Breast epithelium (tissue), 4 donors: ENCODE data around the gene CHRNB4. TPM values are rescaled to one million over a fixed set of nuclear protein-coding genes. Genes with fewer than 3 reads are reported as not detected.

Experiments
- DNase-seq, 2 donors: peaks; one replicate each; pipeline ENCODE4 v3.0.0-alpha.2; 2019; ENCODE audit warnings: low spot score in 2 of 2
- H3K27ac ChIP-seq, 2 donors: fragments of 200-600 bp; sonication (generic) in 1 of 2; one replicate each; pipeline ENCODE4 v1.5.1; 2016 to 2019; ENCODE audit warnings: mild to moderate bottlenecking in 1 of 2
- H3K27me3 ChIP-seq, 2 donors: fragments of 200-600 bp; sonication (generic) in 1 of 2; one replicate each; pipeline versions ENCODE4 v1.5.1 to v1.6.0; 2017 to 2019; ENCODE audit warnings: control low read depth in 1 of 2, mild to moderate bottlenecking in 1 of 2
- H3K36me3 ChIP-seq: fragments of 200-600 bp; one replicate; pipeline ENCODE4 v1.5.1; 2019
- H3K4me1 ChIP-seq, 2 donors: fragments of 200-600 bp; sonication (generic); one replicate each; pipeline ENCODE4 v1.5.1; 2016 to 2019; ENCODE audit warnings: control low read depth in 1 of 2
- H3K4me3 ChIP-seq, 3 donors: fragments of 200-600 bp; sonication (generic); 1 replicate in 2 of 3; 2 replicates in 1 of 3; pipeline ENCODE4 v1.5.1; 2016 to 2019; ENCODE audit warnings: mild to moderate bottlenecking in 3 of 3, moderate library complexity in 2 of 3
- H3K9me3 ChIP-seq, 2 donors: fragments of 200-600 bp; sonication (generic) in 1 of 2; one replicate each; pipeline ENCODE4 v1.5.1; 2016 to 2019; ENCODE audit warnings: control low read depth in 1 of 2
- POLR2A ChIP-seq: fragments of 450-650 bp; IDR thresholded peaks from one replicate; pipeline ENCODE4 v1.6.1; 2016; ENCODE audit warnings: antibody characterized with exemption, mild to moderate bottlenecking, moderate library complexity
- POLR2AphosphoS5 ChIP-seq, 3 donors: sonication (generic); formaldehyde crosslinking; IDR thresholded peaks; one replicate each; pipeline ENCODE4 v1.6.1; 2017; ENCODE audit warnings: antibody characterized with exemption in 3 of 3
- intact Hi-C: fragments of 100-400 bp; cut with DNase I; formaldehyde crosslinking; loops from one replicate; pipeline ENCODE4 v1.15.1; 2023; ENCODE audit warnings: low total_unique reads
- total RNA-seq, 3 donors: library from RNA; depleted of rRNA; stranded (reverse); fragments of >200 nt; gene quantifications; one replicate each; pipeline ENCODE4 v1.1.0, GENCODE V29; 2016
- TF ChIP-seq, protein P1 (sequence below), 3 donors: fragments of 450-650 bp; IDR thresholded peaks; one replicate each; pipeline ENCODE4 v1.5.1; 2016 to 2017; ENCODE audit warnings: antibody characterized with exemption in 3 of 3, mild to moderate bottlenecking in 3 of 3, moderate library complexity in 3 of 3

Gene CHRNB4
- total RNA-seq, 3 donors from 2014 or later, result not detected

DNA sequence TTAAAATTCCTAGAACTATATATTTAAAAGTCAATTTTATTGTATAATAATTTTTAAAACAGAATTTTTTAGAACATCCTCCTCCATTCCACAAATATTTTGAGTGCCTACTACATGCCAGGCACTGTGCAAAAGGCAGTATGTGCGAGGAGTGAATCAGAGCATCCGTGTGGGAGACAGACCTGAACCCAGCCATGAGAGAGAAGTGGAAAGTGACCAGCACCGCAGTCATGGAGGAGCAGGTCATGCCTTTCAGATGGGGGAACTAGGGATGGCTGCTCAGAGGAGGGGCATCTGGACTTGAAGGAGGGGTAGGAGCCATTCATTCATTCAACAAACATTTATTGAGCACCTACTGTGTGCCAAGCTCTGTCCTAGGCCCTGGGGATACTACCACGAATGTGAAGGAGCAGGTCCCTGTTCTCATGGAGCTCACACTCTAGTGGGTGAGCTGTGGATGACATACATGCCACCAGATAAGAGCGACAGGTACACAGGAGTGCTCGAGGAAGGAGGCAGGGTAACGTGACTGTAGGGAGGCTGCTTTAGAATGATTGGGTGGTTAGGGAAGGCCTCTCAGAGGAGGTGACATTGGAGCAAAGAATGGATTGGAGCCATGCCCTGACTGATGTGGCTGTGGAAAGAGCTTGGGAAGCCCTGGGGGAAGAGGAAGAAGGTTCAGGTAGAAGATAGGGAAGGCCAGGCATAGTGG lies 17.1 kb downstream of the CHRNB4 start:
- no peak overlapping the region for H3K27ac ChIP-seq
- no peaks in the 10 kb centered on the region for H3K9me3 ChIP-seq
- TF ChIP-seq POLR2A (no peak), POLR2AphosphoS5 (IDR thresholded peaks at IDR 0.05) (no peak)
- TF ChIP-seq, protein P1, sequence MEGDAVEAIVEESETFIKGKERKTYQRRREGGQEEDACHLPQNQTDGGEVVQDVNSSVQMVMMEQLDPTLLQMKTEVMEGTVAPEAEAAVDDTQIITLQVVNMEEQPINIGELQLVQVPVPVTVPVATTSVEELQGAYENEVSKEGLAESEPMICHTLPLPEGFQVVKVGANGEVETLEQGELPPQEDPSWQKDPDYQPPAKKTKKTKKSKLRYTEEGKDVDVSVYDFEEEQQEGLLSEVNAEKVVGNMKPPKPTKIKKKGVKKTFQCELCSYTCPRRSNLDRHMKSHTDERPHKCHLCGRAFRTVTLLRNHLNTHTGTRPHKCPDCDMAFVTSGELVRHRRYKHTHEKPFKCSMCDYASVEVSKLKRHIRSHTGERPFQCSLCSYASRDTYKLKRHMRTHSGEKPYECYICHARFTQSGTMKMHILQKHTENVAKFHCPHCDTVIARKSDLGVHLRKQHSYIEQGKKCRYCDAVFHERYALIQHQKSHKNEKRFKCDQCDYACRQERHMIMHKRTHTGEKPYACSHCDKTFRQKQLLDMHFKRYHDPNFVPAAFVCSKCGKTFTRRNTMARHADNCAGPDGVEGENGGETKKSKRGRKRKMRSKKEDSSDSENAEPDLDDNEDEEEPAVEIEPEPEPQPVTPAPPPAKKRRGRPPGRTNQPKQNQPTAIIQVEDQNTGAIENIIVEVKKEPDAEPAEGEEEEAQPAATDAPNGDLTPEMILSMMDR (IDR thresholded peaks at IDR 0.05), result no peak
- intact Hi-C loops, result loop anchor here (1.0 to 10.0 kb wide), 2 partner anchors 15 to 81 kb away; no protein-coding TSS in a partner anchor
- peak in 1 of 2 donors; percentile 7 for DNase-seq
- H3K4me1 ChIP-seq, result peaks cover 0 to 3% of the 10 kb centered on the region in 2 donors
- H3K27me3 ChIP-seq, result peaks cover 4 to 34% of the 10 kb centered on the region in 2 donors
- H3K4me3 ChIP-seq, result no peak overlapping the region
- H3K36me3 ChIP-seq, result no peaks in the 10 kb centered on the region

DNA sequence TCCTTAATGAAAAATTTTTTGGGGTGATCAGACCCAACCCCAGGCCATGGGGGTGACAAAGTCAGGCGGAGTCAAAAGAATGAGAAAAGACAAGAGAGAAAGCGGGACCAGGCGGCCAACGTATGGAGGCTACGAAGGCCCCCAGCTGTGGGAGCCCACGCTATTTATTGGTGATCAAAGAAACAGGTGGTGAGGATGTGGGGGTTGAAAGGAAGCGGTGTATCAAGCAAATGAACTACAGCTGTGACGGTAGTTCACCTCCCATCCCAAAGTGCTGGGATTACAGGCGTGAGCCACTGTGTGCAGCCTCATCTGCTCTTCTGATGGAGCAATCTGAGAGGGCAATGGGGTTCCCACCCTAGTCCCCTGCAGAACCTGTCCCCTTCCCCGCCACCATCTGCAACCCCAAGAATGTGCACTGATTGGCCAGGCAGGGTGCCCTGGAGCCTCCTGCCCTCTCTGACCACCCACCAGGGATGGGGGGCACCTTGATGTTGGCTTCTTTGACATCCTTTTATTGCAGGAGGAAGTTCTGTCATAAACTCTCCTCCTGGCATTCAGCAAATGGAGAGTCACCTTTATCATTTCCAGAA lies 19.1 kb downstream of the CHRNB4 start:
- intact Hi-C loops, result loop anchor here (10.0 kb wide), 1 partner anchor 83 kb away; no protein-coding TSS in a partner anchor
- TF ChIP-seq, protein P1 (IDR thresholded peaks at IDR 0.05), result no peak
- TF ChIP-seq POLR2A (no peak), POLR2AphosphoS5 (IDR thresholded peaks at IDR 0.05) (no peak)
- Histone ChIP-seq H3K9me3 (no peaks in the 10 kb centered on the region), H3K27ac (no peak overlapping the region), H3K27me3 (peaks cover 4 to 39% of the 10 kb centered on the region in 2 donors), H3K36me3 (no peaks in the 10 kb centered on the region), H3K4me3 (no peak overlapping the region), H3K4me1 (peaks cover 0 to 3% of the 10 kb centered on the region in 2 donors)
- no peak for DNase-seq

DNA sequence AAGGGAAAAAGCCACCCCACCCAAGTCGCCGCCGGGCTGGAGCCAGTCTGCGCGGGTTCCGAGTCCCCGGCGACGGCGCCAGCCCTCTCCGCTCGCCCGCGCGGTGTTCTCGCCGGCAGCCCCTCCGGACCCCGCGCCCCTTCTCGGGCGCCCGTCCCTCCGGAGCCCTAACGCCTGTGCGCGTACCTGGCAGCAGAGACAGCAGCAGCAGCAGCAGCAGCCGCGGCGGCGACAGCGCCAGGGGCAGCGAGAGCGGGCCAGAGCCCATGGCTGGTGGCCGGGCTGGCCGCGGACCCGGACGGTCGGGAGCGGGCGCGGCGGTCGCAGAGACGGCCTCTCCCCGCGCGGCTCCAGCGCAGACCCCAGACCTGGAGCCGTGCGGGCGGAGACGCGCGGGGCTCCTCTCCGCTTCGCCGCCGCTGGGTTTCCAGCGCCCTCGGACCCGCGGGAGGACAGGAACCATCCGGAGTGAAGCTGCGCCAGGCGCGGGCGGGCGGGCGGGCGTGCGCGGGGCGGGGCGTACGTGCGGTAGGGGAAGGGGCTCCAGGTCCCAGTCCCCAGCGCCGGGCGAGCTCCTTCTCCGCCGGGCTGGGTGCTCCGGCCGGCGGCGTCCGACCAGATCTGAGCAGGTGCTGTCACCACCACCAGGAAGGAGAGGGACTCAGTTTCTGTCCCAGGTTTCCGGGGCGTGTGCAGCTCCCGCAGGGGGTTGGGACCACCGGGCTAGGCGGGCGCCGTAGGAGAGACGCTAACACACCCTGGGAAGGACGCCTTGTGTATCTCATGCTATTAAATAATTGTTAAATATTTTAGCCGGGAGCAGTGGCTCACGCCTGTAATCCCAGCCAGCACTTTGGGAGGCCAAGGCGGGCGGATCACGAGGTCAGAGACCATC lies 20.2 kb downstream of the CHRNB4 start, which contains the start of gene CHRNA3:
Gene CHRNA3 (minus strand): TSS at position 470 of the 895 bp plus-strand sequence. CDS start 202 bp downstream, at position 268.
- no peak for DNase-seq
- Histone ChIP-seq H3K4me1 (peaks cover 0 to 3% of the 10 kb centered on the region in 2 donors), H3K27me3 (peaks cover 4 to 39% of the 10 kb centered on the region in 2 donors), H3K36me3 (no peaks in the 10 kb centered on the region), H3K9me3 (no peaks in the 10 kb centered on the region), H3K27ac (no peak within 1 kb of the TSS), H3K4me3 (peak within 1 kb of the TSS; percentile 21 to 65 (median 39))
- TF ChIP-seq POLR2A, result no peak
- TF ChIP-seq, protein P1 (IDR thresholded peaks at IDR 0.05), result no peak
- TF ChIP-seq POLR2AphosphoS5 (IDR thresholded peaks at IDR 0.05), result no peak
- intact Hi-C loops, result loop anchor here (10.0 kb wide), 1 partner anchor 84 kb away; no protein-coding TSS in a partner anchor

DNA sequence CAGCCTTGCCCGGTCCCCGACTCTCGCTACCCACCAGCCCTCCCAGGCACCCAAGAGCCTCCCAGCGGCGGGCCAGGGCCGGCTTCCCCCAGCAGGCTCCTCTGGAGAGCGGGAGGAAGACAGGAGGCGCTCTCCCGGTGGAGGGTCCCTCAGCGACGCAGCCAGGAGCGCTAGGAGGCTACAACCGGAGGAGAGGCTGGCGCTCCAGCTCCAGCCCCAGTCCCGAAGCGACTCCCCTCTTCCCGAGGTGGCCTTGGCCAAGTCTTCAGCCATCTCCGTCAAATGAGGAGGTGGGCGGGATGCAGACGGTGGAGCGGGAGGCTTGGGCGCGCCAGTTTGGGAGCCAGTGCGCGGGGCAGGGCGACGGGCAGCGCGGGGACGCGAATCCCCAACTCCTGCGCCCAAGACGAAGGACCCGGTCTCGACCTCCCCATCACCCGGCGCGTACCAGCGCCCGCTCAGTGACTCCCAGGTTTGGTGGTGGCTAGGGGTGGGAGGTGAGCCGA lies 20.9 kb downstream of the CHRNB4 start:
- intact Hi-C loops, result loop anchor here (10.0 kb wide), 1 partner anchor 85 kb away; no protein-coding TSS in a partner anchor
- H3K36me3 ChIP-seq, result no peaks in the 10 kb centered on the region
- H3K4me1 ChIP-seq, result peaks cover 0 to 3% of the 10 kb centered on the region in 2 donors
- TF ChIP-seq, protein P1 (IDR thresholded peaks at IDR 0.05), result no peak
- TF ChIP-seq POLR2AphosphoS5 (IDR thresholded peaks at IDR 0.05), result no peak
- DNase-seq, result no peak
- H3K27me3 ChIP-seq, result peaks cover 4 to 39% of the 10 kb centered on the region in 2 donors
- no peaks in the 10 kb centered on the region for H3K9me3 ChIP-seq
- H3K4me3 ChIP-seq, result peak overlapping the region; percentile 21 to 65 (median 39)
- no peak overlapping the region for H3K27ac ChIP-seq
